Neural cell (in vitro differentiated cells): ENCODE data around the gene TBC1D22B.

Source experiments
- CTCF ChIP-seq: fragments of 450-650 bp; IDR thresholded peaks from 2 replicates; pipeline ENCODE4 v1.5.1; 2014; ENCODE audit warnings: antibody characterized with exemption, mild to moderate bottlenecking, moderate library complexity; ENCODE audit not compliant: poor library complexity, severe bottlenecking
- EP300 ChIP-seq: fragments of 450-650 bp; conservative IDR thresholded peaks from 2 replicates; pipeline ENCODE4 v1.6.1; 2014; ENCODE audit warnings: antibody characterized with exemption, mild to moderate bottlenecking, moderate library complexity; ENCODE audit not compliant: poor library complexity, severe bottlenecking
- EZH2 ChIP-seq: fragments of 200-600, 300-800 bp; shearing (Covaris generic), sonication (generic); IDR thresholded peaks from 2 replicates; pipeline ENCODE4 v1.6.1; 2014; ENCODE audit warnings: antibody characterized with exemption, low read length, borderline replicate concordance, mild to moderate bottlenecking; ENCODE audit not compliant: insufficient read depth, poor library complexity, severe bottlenecking
- MXI1 ChIP-seq: fragments of 450-650 bp; conservative IDR thresholded peaks from 2 replicates; pipeline ENCODE4 v1.6.1; 2014; ENCODE audit warnings: antibody characterized with exemption, mild to moderate bottlenecking; ENCODE audit not compliant: poor library complexity, severe bottlenecking
- POLR2AphosphoS5 ChIP-seq: IDR thresholded peaks from 2 replicates; pipeline ENCODE4 v1.6.1; 2012
- RAD21 ChIP-seq: fragments of 450-650 bp; conservative IDR thresholded peaks from 2 replicates; pipeline ENCODE4 v1.6.1; 2014; ENCODE audit warnings: antibody characterized with exemption, mild to moderate bottlenecking, moderate library complexity
- REST ChIP-seq: IDR thresholded peaks from 2 replicates; pipeline ENCODE4 v1.6.1; 2012; ENCODE audit warnings: borderline replicate concordance
- SMC3 ChIP-seq: fragments of 450-650 bp; conservative IDR thresholded peaks from 2 replicates; pipeline ENCODE4 v1.6.1; 2014; ENCODE audit warnings: antibody characterized with exemption, mild to moderate bottlenecking, moderate library complexity; ENCODE audit not compliant: poor library complexity
- TAF1 ChIP-seq: IDR thresholded peaks from 2 replicates; pipeline ENCODE4 v1.6.1; 2012; ENCODE audit warnings: low read depth

GRCh38 chr6:37302086-37302686 lies 44.6 kb downstream of the TBC1D22B start:
- no peak for TF ChIP-seq CTCF
- no peak for TF ChIP-seq EZH2
- no peak for TF ChIP-seq SMC3
- TF ChIP-seq POLR2AphosphoS5 = no peak
- TF ChIP-seq EP300 = no peak
- TF ChIP-seq TAF1 = no peak
- no peak for TF ChIP-seq REST
- no peak for TF ChIP-seq MXI1
- no peak for TF ChIP-seq RAD21
